T-helper 2 cell treated with Interferon-gamma antibody and Interleukin-4, amounts not matched to agents 100 ng/mL and 5 ng/mL, for 36 hours (primary cell): ENCODE measurements around the gene EWSR1. TPM values are rescaled to one million over a fixed set of nuclear protein-coding genes. Genes with fewer than 3 reads are reported as not detected.

Source experiments
- intact Hi-C: fragments of 100-400 bp; cut with micrococcal nuclease; formaldehyde crosslinking; loops from one replicate; pipeline ENCODE4 v1.15.1; 2023
- total RNA-seq: library from RNA; stranded (reverse); gene quantifications from 2 replicates; pipeline ENCODE4 v1.2.3, GENCODE V29; 2022

EWSR1 gene
- total RNA-seq, 1 donor from 2014 or later, result 400 TPM

GRCh38 chr22:29245626-29246385, 22.3 kb upstream of the EWSR1 start:
- intact Hi-C loops, result loop anchor here (2.0 to 10.0 kb wide), 3 partner anchors 91 to 641 kb away; no protein-coding TSS in a partner anchor

- intact Hi-C loops, result loop anchor here (10.0 kb wide), 2 partner anchors 393 to 643 kb away; no protein-coding TSS in a partner anchor
Measured at GRCh38 chr22:29247891-29248290, 20.2 kb upstream of the EWSR1 start.

GRCh38 chr22:29251265-29251664, 16.8 kb upstream of the EWSR1 start:
- intact Hi-C loops, result no loop called here

GRCh38 chr22:29251981-29252911, 15.8 kb upstream of the EWSR1 start:
- intact Hi-C loops, result no loop called here

- intact Hi-C loops, result no loop called here
Measured at GRCh38 chr22:29253561-29254285, 14.3 kb upstream of the EWSR1 start.

- intact Hi-C loops, result no loop called here
Measured at GRCh38 chr22:29254286-29254660, 13.8 kb upstream of the EWSR1 start.

GRCh38 chr22:29255064-29255621, 12.9 kb upstream of the EWSR1 start:
- intact Hi-C loops, result no loop called here

- intact Hi-C loops, result no loop called here
Measured at GRCh38 chr22:29256606-29257325, 11.3 kb upstream of the EWSR1 start.

- intact Hi-C loops, result no loop called here
Measured at GRCh38 chr22:29257751-29258181, 10.3 kb upstream of the EWSR1 start.

- intact Hi-C loops, result no loop called here
Measured at GRCh38 chr22:29258407-29259252, 9.4 kb upstream of the EWSR1 start.

- intact Hi-C loops, result no loop called here
Measured at GRCh38 chr22:29259253-29259899, 8.7 kb upstream of the EWSR1 start.

- intact Hi-C loops, result no loop called here
Measured at GRCh38 chr22:29260031-29260560, 8.0 kb upstream of the EWSR1 start.

GRCh38 chr22:29260601-29261315, 7.3 kb upstream of the EWSR1 start:
- intact Hi-C loops, result no loop called here

- intact Hi-C loops, result no loop called here
Measured at GRCh38 chr22:29263791-29264276, 4.2 kb upstream of the EWSR1 start.

GRCh38 chr22:29265305-29265704, 2.8 kb upstream of the EWSR1 start:
- intact Hi-C loops, result loop anchor here (5.0 kb wide), 2 partner anchors 42 to 523 kb away; partner anchors contain the start of genes CHEK2, GAS2L1 and HSCB

GRCh38 chr22:29265929-29266328, 2.1 kb upstream of the EWSR1 start:
- intact Hi-C loops, result loop anchor here (5.0 kb wide), 2 partner anchors 41 to 524 kb away; partner anchors contain the start of genes CHEK2, GAS2L1 and HSCB

GRCh38 chr22:29266564-29267461, 1.3 kb upstream of the EWSR1 start:
- intact Hi-C loops, result loop anchor here (5.0 kb wide), 2 partner anchors 40 to 525 kb away; partner anchors contain the start of genes CHEK2, GAS2L1 and HSCB
